Hepatocyte (in vitro differentiated cells): ENCODE results near the gene ERV3-1. TPM values are rescaled to one million over a fixed set of nuclear protein-coding genes. Genes with fewer than 3 reads are reported as not detected.

Source experiments
- DNase-seq: peaks from one replicate; pipeline ENCODE4 v3.0.0-alpha.2; 2016; ENCODE audit warnings: low spot score
- H2AFZ ChIP-seq: fragments of 200-600 bp; sonication (generic); 2 replicates; pipeline ENCODE4 v1.6.0; 2016; ENCODE audit warnings: antibody characterized with exemption, mild to moderate bottlenecking
- H3K27ac ChIP-seq: fragments of 200-600 bp; sonication (generic); 2 replicates; pipeline ENCODE4 v1.5.1; 2016; ENCODE audit warnings: mild to moderate bottlenecking
- H3K27me3 ChIP-seq: fragments of 200-600 bp; sonication (generic); 2 replicates; pipeline ENCODE4 v1.6.1; 2016
- H3K36me3 ChIP-seq: fragments of 200-600 bp; sonication (generic); replicated peaks from 2 replicates; pipeline ENCODE4 v1.5.1; 2016; ENCODE audit warnings: low read depth; ENCODE audit not compliant: insufficient read depth
- H3K4me1 ChIP-seq: fragments of 200-600 bp; sonication (generic); 2 replicates; pipeline ENCODE4 v1.5.1; 2016; ENCODE audit warnings: mild to moderate bottlenecking, moderate library complexity; ENCODE audit not compliant: insufficient read depth
- H3K4me2 ChIP-seq: fragments of 200-600 bp; sonication (generic); 2 replicates; pipeline ENCODE4 v1.6.0; 2016
- H3K4me3 ChIP-seq: fragments of 200-600 bp; sonication (generic); 2 replicates; pipeline ENCODE4 v1.5.1; 2016; ENCODE audit warnings: mild to moderate bottlenecking
- H3K79me2 ChIP-seq: fragments of 200-600 bp; sonication (generic); 2 replicates; pipeline ENCODE4 v1.6.0; 2017; ENCODE audit warnings: mild to moderate bottlenecking
- H3K9me2 ChIP-seq: fragments of 200-600 bp; sonication (generic); replicated peaks from 2 replicates; pipeline ENCODE4 v1.6.0; 2017; ENCODE audit warnings: mild to moderate bottlenecking; ENCODE audit not compliant: insufficient read depth
- H3K9me3 ChIP-seq: fragments of 200-600 bp; sonication (generic); 2 replicates; pipeline ENCODE4 v1.5.1; 2016; ENCODE audit warnings: low read depth, mild to moderate bottlenecking
- H4K20me1 ChIP-seq: fragments of 200-600 bp; sonication (generic); 2 replicates; pipeline ENCODE4 v1.6.0; 2016; ENCODE audit warnings: mild to moderate bottlenecking; ENCODE audit not compliant: insufficient read depth, poor library complexity, severe bottlenecking
- CTCF ChIP-seq: fragments of 200-600 bp; sonication (generic); IDR thresholded peaks from 2 replicates; pipeline ENCODE4 v1.5.1; 2016; ENCODE audit warnings: antibody characterized with exemption, mild to moderate bottlenecking; ENCODE audit not compliant: poor library complexity
- EZH2 ChIP-seq: fragments of 200-600 bp; sonication (generic); IDR thresholded peaks from 2 replicates; pipeline ENCODE4 v1.6.1; 2016; ENCODE audit warnings: antibody characterized with exemption, mild to moderate bottlenecking, borderline replicate concordance
- EZH2phosphoT487 ChIP-seq: fragments of 200-600 bp; sonication (generic); IDR thresholded peaks from one replicate; pipeline ENCODE4 v1.6.1; 2018; ENCODE audit warnings: antibody characterized with exemption, mild to moderate bottlenecking, low read depth, moderate library complexity; ENCODE audit not compliant: unreplicated experiment, severe bottlenecking
- WGBS: methylation state at CpG from one replicate; pipeline ENCODE4 v1.1.6; 2016; ENCODE audit warnings: low lambda C conversion rate; ENCODE audit errors: missing lambda C conversion rate; 5-methylcytosine and 5-hydroxymethylcytosine counted together
- polyA plus RNA-seq: library from polyadenylated mRNA; unstranded; fragments of >200 nt; fragmentation: Nextera tagmentation; extraction: Ambion mirVana; gene quantifications from 2 replicates; pipeline ENCODE4 v1.2.1, GENCODE V29; 2016
- total RNA-seq: library from RNA; depleted of rRNA; stranded (reverse); fragments of >200 nt; gene quantifications from 2 replicates; pipeline ENCODE4 v1.2.3, GENCODE V29; 2014

The ERV3-1 gene
- total and polyA plus RNA-seq, 2 experiments from 2014 or later = 18.6 to 21.8 TPM

- Histone ChIP-seq H4K20me1 (no peaks in the 10 kb centered on the region), H3K36me3 (no peaks in the 10 kb centered on the region), H3K4me1 (no peaks in the 10 kb centered on the region), H3K4me2 (no peak overlapping the region), H3K27me3 (no peaks in the 10 kb centered on the region), H3K9me2 (no peaks in the 10 kb centered on the region), H3K9me3 (peaks cover 47% of the 10 kb centered on the region), H3K79me2 (peaks cover 3% of the 10 kb centered on the region), H3K4me3 (no peak overlapping the region), H3K27ac (no peak overlapping the region), H2AFZ (no peak overlapping the region)
- WGBS = 98% methylated on average over 7 of the region's 7 CpGs
- DNase-seq = no peak
- no peak for TF ChIP-seq CTCF
- TF ChIP-seq EZH2 = no peak
- TF ChIP-seq EZH2phosphoT487 = no peak
Measured at GRCh38 chr7:64993901-64994300, 12.6 kb downstream of the ERV3-1 start.

GRCh38 chr7:64992971-64993370 is 13.5 kb downstream of the ERV3-1 start:
- Histone ChIP-seq H3K36me3 (peaks cover 2% of the 10 kb centered on the region), H3K9me2 (no peaks in the 10 kb centered on the region), H3K4me1 (no peaks in the 10 kb centered on the region), H3K27ac (no peak overlapping the region), H3K4me3 (no peak overlapping the region), H3K27me3 (no peaks in the 10 kb centered on the region), H3K4me2 (no peak overlapping the region), H3K9me3 (peaks cover 48% of the 10 kb centered on the region), H4K20me1 (no peaks in the 10 kb centered on the region), H3K79me2 (peaks cover 3% of the 10 kb centered on the region), H2AFZ (no peak overlapping the region)
- DNase-seq = no peak
- 76% methylated on average over 5 of the region's 5 CpGs for WGBS
- TF ChIP-seq CTCF (no peak), EZH2phosphoT487 (no peak), EZH2 (no peak)

- peaks cover 4% of the 10 kb centered on the region for H3K36me3 ChIP-seq
- H3K4me2 ChIP-seq = no peak within 1 kb of the TSS
- H3K9me3 ChIP-seq = peaks cover 37% of the 10 kb centered on the region
- no peak for DNase-seq
- no peaks in the 10 kb centered on the region for H3K27me3 ChIP-seq
- no peaks in the 10 kb centered on the region for H3K9me2 ChIP-seq
- H3K4me3 ChIP-seq = no peak within 1 kb of the TSS
- 73% methylated on average over 4 of the region's 4 CpGs for WGBS
- no peak within 1 kb of the TSS for H3K27ac ChIP-seq
- no peaks in the 10 kb centered on the region for H4K20me1 ChIP-seq
- TF ChIP-seq EZH2phosphoT487 = no peak
- TF ChIP-seq CTCF = no peak
- no peak for TF ChIP-seq EZH2
- no peaks in the 10 kb centered on the region for H3K4me1 ChIP-seq
- no peak within 1 kb of the TSS for H2AFZ ChIP-seq
- H3K79me2 ChIP-seq = no peaks in the 10 kb centered on the region
Measured at GRCh38 chr7:64990936-64991335, 15.6 kb downstream of the ERV3-1 start, which contains the start of gene ZNF117. Gene ZNF117, minus strand, starts transcription at chr7:64991036.

GRCh38 chr7:64990216-64990615 is 16.3 kb downstream of the ERV3-1 start:
- H3K4me1 ChIP-seq = no peaks in the 10 kb centered on the region
- H3K4me2 ChIP-seq = no peak overlapping the region
- WGBS = 95% methylated on average over 7 of the region's 7 CpGs
- H3K27me3 ChIP-seq = no peaks in the 10 kb centered on the region
- no peak for DNase-seq
- no peak for TF ChIP-seq EZH2phosphoT487
- no peak for TF ChIP-seq CTCF
- TF ChIP-seq EZH2 = no peak
- H3K36me3 ChIP-seq = peaks cover 4% of the 10 kb centered on the region
- H3K9me3 ChIP-seq = peaks cover 30% of the 10 kb centered on the region
- no peaks in the 10 kb centered on the region for H3K9me2 ChIP-seq
- H3K27ac ChIP-seq = no peak overlapping the region
- H3K79me2 ChIP-seq = no peaks in the 10 kb centered on the region
- no peaks in the 10 kb centered on the region for H4K20me1 ChIP-seq
- no peak overlapping the region for H3K4me3 ChIP-seq
- no peak overlapping the region for H2AFZ ChIP-seq
